HG02884 (cell line): ENCODE measurements around the gene KCNAB2.

ENCODE experiments used
- ATAC-seq: cut with Tn5 transposase; IDR thresholded peaks from one replicate; pipeline ENCODE4 v1.9.1; 2021; ENCODE audit warnings: mild to moderate bottlenecking, moderate library complexity; ENCODE audit not compliant: unreplicated experiment

The KCNAB2 gene

GRCh38 chr1:6144175-6144574, 98.5 kb downstream of the KCNAB2 start:
- ATAC-seq: no peak

- no peak for ATAC-seq
Observed at GRCh38 chr1:6144647-6145395, 99.1 kb downstream of the KCNAB2 start.

- ATAC-seq: no peak
Observed at GRCh38 chr1:6145396-6145750, 99.7 kb downstream of the KCNAB2 start.

GRCh38 chr1:6145864-6146410, 100.2 kb downstream of the KCNAB2 start:
- ATAC-seq: no peak

GRCh38 chr1:6148497-6149241, 103.0 kb downstream of the KCNAB2 start:
- ATAC-seq: no peak

- ATAC-seq: no peak
Observed at GRCh38 chr1:6149597-6149996, 103.9 kb downstream of the KCNAB2 start.

- no peak for ATAC-seq
Observed at GRCh38 chr1:6150006-6150938, 104.6 kb downstream of the KCNAB2 start.
